Tibial nerve (tissue), 4 donors: ENCODE data around the gene ACVR1B. TPM values are rescaled to one million over a fixed set of nuclear protein-coding genes. Genes with fewer than 3 reads are reported as not detected.
A peak's percentile ranks its signal among the peaks of the same experiment; 100 is the strongest.

Experiments
- DNase-seq, 2 donors: peaks; one replicate each; pipeline ENCODE4 v3.0.0-alpha.2; 2019; ENCODE audit warnings: low spot score in 2 of 2
- H3K27ac ChIP-seq, 4 donors: fragments of 200-600 bp; sonication (generic) in 3 of 4; one replicate each; pipeline ENCODE4 v1.5.1; 2017 to 2019; ENCODE audit warnings: mild to moderate bottlenecking in 1 of 4
- H3K27me3 ChIP-seq, 2 donors: fragments of 200-600 bp; sonication (generic) in 1 of 2; one replicate each; pipeline versions ENCODE4 v1.5.1 to v1.6.0; 2017 to 2019
- H3K36me3 ChIP-seq, 3 donors: fragments of 200-600 bp; sonication (generic); one replicate each; pipeline ENCODE4 v1.5.1; 2018 to 2019
- H3K4me1 ChIP-seq, 4 donors: fragments of 200-600 bp; sonication (generic) in 3 of 4; one replicate each; pipeline ENCODE4 v1.5.1; 2017 to 2019
- H3K4me3 ChIP-seq, 4 donors: fragments of 200-600 bp; sonication (generic) in 3 of 4; one replicate each; pipeline ENCODE4 v1.5.1; 2017 to 2019; ENCODE audit warnings: mild to moderate bottlenecking in 1 of 4, moderate library complexity in 1 of 4
- H3K9me3 ChIP-seq, 4 donors: fragments of 200-600 bp; sonication (generic) in 3 of 4; one replicate each; pipeline ENCODE4 v1.5.1; 2017 to 2019
- EP300 ChIP-seq, 2 donors: sonication (generic); formaldehyde crosslinking; IDR thresholded peaks; one replicate each; pipeline ENCODE4 v1.6.1; 2017; ENCODE audit warnings: antibody characterized with exemption in 2 of 2, mild to moderate bottlenecking in 1 of 2
- POLR2A ChIP-seq, 2 donors: fragments of 450-650 bp; IDR thresholded peaks; one replicate each; pipeline ENCODE4 v1.6.1; 2017; ENCODE audit warnings: antibody characterized with exemption in 2 of 2, mild to moderate bottlenecking in 2 of 2, moderate library complexity in 2 of 2
- WGBS, 2 donors: methylation state at CpG; one replicate each; pipeline ENCODE4 v1.1.5; 2018; 5-methylcytosine and 5-hydroxymethylcytosine counted together
- total RNA-seq, 4 donors: library from RNA; depleted of rRNA; stranded (reverse); fragments of >200 nt; gene quantifications; one replicate each; pipeline ENCODE4 v1.1.0, GENCODE V29; 2016
- TF ChIP-seq, protein P1 (sequence below), 5 experiments: fragments of 200-600 bp in 3 of 5; fragments of 450-650 bp in 2 of 5; sonication (generic) in 3 of 5; IDR thresholded peaks; one replicate each; pipeline ENCODE4 v1.5.1; 2016 to 2019; ENCODE audit warnings: antibody characterized with exemption in 5 of 5, mild to moderate bottlenecking in 3 of 5, moderate library complexity in 2 of 5

ACVR1B gene
- total RNA-seq, 4 donors from 2014 or later: 11.6 to 19.8 (median 17.1) TPM

DNA sequence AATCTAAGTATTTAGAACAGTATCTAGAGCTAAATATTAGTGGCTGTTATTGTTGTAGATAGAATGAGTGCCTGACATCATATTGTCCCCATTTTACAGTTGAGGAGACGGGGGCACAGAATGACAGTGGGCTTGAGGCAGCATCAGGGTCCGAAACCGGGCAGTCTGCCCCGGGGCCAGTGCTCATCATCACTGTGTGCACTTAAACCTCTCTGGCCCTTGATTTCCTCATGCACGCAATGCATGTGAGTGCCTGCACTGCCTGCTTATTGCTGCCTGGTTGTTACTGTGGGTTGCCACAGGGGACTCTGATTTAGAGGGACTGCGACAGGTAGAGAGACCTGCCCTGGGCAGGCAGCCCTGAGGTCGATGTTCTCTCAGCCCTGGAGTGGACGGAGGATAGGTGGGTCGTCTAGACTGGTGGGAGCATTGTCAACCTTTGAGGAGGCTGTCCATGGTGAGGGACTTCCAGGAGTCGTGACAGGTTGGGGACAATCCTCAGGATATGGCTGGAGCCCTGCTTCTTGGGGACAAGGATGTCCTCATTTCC lies 34.4 kb upstream of the ACVR1B start:
- TF ChIP-seq, protein P1, sequence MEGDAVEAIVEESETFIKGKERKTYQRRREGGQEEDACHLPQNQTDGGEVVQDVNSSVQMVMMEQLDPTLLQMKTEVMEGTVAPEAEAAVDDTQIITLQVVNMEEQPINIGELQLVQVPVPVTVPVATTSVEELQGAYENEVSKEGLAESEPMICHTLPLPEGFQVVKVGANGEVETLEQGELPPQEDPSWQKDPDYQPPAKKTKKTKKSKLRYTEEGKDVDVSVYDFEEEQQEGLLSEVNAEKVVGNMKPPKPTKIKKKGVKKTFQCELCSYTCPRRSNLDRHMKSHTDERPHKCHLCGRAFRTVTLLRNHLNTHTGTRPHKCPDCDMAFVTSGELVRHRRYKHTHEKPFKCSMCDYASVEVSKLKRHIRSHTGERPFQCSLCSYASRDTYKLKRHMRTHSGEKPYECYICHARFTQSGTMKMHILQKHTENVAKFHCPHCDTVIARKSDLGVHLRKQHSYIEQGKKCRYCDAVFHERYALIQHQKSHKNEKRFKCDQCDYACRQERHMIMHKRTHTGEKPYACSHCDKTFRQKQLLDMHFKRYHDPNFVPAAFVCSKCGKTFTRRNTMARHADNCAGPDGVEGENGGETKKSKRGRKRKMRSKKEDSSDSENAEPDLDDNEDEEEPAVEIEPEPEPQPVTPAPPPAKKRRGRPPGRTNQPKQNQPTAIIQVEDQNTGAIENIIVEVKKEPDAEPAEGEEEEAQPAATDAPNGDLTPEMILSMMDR (IDR thresholded peaks at IDR 0.05): no peak
- TF ChIP-seq EP300 (IDR thresholded peaks at IDR 0.05) (no peak), POLR2A (IDR thresholded peaks at IDR 0.05) (no peak)
- Histone ChIP-seq H3K4me3 (no peak overlapping the region), H3K9me3 (no peaks in the 10 kb centered on the region), H3K27ac (no peak overlapping the region), H3K4me1 (peaks cover 0 to 56% (median 8%) of the 10 kb centered on the region in 4 donors), H3K36me3 (peaks cover 0 to 31% (median 0%) of the 10 kb centered on the region in 3 donors), H3K27me3 (no peaks in the 10 kb centered on the region)
- DNase-seq: no peak
- WGBS, 2 donors: 92 to 93% methylated on average over 10 of the region's 10 CpGs

DNA sequence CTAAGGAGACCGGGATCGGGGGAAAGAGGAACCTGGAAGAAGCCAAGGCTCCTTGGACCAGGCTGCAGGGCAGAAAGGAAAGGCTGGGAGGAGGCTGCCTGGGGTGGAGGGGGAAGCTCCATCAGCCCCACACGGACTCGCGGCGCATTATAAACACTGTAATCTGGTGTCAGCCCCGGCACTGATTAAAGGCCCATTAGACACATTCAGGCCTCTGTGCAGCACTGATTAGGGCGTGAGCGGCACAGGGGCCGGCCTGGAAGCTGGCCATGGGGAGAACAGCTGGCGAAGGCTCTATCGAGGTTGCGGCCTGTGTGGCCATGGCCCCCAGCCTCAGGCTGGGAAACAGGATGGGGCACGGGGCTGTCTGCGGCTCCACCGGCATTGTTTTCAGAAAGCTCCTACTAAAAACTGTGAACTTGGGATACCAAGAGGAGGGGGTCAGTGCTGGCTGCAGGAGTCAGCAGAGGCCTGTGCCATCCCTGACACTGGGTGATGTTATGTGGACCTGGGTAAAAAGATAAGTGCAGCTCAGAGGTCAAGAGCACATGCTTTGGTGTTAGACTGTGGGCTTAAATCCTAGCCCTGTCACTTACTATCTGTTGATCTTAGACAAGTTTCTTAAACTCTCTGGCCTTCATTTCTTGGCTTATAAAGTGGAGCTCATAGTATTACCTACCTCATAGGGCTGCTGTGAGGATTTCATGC lies 33.6 kb upstream of the ACVR1B start:
- no peak for TF ChIP-seq EP300 (IDR thresholded peaks at IDR 0.05)
- no peak for TF ChIP-seq POLR2A (IDR thresholded peaks at IDR 0.05)
- TF ChIP-seq, protein P1 (IDR thresholded peaks at IDR 0.05): no peak
- Histone ChIP-seq H3K4me3 (no peak overlapping the region), H3K9me3 (no peaks in the 10 kb centered on the region), H3K36me3 (peaks cover 0 to 31% (median 0%) of the 10 kb centered on the region in 3 donors), H3K27me3 (no peaks in the 10 kb centered on the region), H3K4me1 (peaks cover 0 to 56% (median 12%) of the 10 kb centered on the region in 4 donors), H3K27ac (peak overlapping the region in 1 of 4 donors; percentile 45)
- DNase-seq: no peak
- 53 to 60% methylated on average over 16 of the region's 16 CpGs for WGBS, 2 donors

DNA sequence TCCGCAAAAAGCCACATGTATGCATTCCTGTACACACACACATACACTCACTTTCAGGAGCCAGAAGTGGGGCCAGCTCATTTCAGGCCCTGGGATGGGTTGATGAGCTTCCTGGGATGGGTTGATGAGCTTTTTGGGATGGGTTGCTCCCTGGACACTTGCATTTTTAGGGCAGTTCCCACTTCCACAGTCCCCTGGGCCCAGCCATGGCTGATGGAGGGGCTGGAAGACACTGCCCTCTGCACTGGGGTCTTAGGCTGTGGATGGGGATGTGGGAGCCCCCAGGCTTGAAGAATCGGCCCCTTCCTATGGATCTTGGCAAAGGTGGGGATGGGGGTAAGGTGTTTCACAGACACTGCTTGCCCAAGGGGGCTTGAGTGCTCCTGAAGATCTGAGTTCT lies 31.5 kb upstream of the ACVR1B start:
- WGBS, 2 donors: 91 to 94% methylated on average over 2 of the region's 2 CpGs

DNA sequence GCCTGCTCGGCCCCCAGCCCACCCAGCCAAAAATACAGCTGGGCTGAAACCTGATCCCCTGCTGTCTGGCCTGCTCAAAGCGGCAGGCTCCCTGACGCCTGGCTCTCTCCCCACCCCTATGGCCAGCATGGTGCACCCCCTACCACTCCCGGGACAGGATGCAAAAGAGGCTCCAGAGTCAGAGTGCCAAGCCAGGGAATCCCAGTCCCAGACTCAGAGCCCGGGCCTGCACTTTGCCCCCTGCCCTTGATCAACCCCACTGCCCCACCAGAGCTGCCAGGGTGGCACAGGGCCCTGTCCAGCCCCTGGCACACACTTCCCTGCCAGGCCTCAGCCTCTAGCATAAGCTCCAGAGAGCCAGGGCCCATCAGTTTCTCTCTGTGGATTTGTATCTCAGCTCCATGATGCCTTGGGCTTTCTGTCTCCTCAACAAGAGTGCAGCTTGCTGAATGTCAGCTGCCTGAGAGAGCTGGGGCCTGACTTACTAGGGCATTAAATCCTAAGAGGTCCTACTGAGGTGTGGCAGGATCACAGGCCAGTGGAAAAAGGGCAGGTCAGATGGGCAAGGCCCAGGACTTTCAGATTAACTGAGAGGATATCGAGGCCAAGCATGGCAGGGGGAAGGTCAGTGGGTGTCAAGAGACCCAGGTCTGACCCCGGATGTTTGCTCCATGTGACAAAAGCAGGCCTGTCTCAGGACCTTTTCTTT lies 30.3 kb upstream of the ACVR1B start:
- Histone ChIP-seq H3K4me3 (no peak overlapping the region), H3K27me3 (no peaks in the 10 kb centered on the region), H3K36me3 (peaks cover 0 to 18% (median 0%) of the 10 kb centered on the region in 3 donors), H3K27ac (peak overlapping the region in 1 of 4 donors; percentile 26), H3K4me1 (peaks cover 0 to 48% (median 16%) of the 10 kb centered on the region in 4 donors), H3K9me3 (no peaks in the 10 kb centered on the region)
- no peak for DNase-seq
- TF ChIP-seq EP300 (IDR thresholded peaks at IDR 0.05): no peak
- no peak for TF ChIP-seq POLR2A (IDR thresholded peaks at IDR 0.05)
- TF ChIP-seq, protein P1 (IDR thresholded peaks at IDR 0.05): no peak
- WGBS, 2 donors: 31 to 47% methylated on average over 4 to 5 of the region's 7 CpGs

More for the DNA sequence above, 31.5 kb upstream of the ACVR1B start:
- H3K27me3 ChIP-seq: no peaks in the 10 kb centered on the region
- no peak overlapping the region for H3K27ac ChIP-seq
- H3K9me3 ChIP-seq: no peaks in the 10 kb centered on the region
- DNase-seq: no peak
- H3K4me3 ChIP-seq: no peak overlapping the region
- H3K36me3 ChIP-seq: peaks cover 0 to 29% (median 0%) of the 10 kb centered on the region in 3 donors
- TF ChIP-seq, protein P1 (IDR thresholded peaks at IDR 0.05): no peak
- no peak for TF ChIP-seq POLR2A (IDR thresholded peaks at IDR 0.05)
- no peak for TF ChIP-seq EP300 (IDR thresholded peaks at IDR 0.05)
- H3K4me1 ChIP-seq: peaks cover 0 to 56% (median 16%) of the 10 kb centered on the region in 4 donors
